HG02678 (cell line): ENCODE data around the gene MEIOSIN.

Experiments
- ATAC-seq: cut with Tn5 transposase; IDR thresholded peaks from one replicate; pipeline ENCODE4 v1.9.1; 2021; ENCODE audit warnings: mild to moderate bottlenecking, moderate library complexity; ENCODE audit not compliant: unreplicated experiment

Gene MEIOSIN

DNA sequence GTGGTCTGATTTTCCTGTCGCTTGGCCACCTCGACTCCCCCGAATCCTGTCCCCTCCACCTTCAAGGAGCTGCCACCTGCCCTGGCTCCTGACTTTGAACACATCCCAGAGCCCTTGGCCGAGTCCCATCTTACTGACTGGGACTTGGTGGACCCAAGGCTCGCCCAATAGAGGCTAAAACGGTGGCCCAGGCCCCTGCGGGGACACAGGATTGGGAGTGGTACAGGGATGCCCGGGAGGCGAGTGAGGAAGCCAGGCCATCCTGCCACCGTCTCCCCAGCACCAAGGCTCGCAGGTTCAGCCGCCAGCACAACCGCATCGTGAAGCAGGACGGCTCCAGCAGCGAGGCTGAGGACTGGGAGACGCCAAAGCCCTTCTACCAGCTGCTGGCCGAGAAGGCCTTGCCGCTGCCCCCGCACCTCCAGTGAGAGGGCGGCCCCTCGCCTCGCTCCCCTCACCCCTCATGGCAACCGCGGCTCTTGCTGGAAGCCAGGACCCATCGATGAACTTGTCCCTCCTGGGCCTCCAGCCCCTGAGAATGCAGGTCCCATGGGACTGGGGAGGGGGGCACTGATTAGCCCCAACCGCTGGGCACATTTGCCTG is 30.6 kb downstream of the MEIOSIN start:
- ATAC-seq: no peak

DNA sequence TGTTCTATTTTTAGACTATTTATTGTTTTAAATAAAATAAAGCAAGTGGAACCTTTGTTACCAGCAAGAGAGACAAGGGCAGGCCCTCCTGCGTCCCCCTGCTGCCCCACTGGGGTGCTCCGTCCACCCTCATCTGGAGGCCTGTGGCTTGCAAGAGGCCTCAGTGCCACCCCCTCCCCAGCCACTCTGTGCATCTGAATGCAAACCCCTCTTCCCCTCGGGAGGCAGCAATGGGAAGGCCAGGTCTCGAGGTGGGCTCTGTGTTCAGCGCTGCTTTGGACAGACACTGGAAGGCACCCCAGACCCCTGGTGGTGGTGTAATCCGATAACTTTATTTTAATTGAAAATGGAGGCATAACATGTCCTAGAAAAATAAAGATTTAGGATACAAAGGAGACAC is 31.2 kb downstream of the MEIOSIN start:
- no peak for ATAC-seq

DNA sequence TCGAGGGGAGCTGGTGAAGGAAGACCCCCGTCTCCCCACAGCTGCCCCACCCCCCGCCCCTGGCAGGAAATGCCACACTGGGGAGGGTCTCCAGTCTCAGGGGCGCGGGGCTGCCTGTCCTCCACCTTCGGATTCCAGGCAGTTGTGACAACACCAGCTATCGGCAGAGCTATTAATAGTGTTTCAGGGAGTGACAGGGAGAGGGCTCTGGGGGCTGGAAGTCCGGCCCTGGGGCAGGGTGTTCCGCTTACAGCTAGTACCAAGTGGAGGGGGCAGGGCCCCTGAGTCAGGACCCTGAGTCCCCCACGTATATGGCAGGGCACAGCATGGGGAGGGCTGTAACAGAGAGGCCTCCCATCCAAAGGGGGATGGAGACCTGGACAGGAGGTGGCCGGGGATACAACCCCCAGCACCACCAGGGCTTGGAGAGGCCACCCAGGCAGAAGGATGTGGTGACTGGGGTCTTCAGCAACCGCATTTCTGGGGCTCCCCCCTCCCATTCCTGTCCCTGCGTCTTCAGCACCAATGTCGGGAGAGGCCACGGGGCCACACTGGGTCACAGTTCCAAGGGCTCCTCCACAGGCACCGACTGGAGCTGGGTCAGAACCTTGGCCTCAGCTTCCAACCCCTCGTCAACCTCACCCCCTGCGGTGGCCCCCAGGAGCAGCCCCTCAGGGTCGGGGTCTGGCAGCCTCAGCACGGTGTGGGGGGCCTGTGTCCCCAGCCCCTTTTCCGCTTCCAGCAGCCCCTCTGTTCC is 31.9 kb downstream of the MEIOSIN start:
- ATAC-seq: no peak

DNA sequence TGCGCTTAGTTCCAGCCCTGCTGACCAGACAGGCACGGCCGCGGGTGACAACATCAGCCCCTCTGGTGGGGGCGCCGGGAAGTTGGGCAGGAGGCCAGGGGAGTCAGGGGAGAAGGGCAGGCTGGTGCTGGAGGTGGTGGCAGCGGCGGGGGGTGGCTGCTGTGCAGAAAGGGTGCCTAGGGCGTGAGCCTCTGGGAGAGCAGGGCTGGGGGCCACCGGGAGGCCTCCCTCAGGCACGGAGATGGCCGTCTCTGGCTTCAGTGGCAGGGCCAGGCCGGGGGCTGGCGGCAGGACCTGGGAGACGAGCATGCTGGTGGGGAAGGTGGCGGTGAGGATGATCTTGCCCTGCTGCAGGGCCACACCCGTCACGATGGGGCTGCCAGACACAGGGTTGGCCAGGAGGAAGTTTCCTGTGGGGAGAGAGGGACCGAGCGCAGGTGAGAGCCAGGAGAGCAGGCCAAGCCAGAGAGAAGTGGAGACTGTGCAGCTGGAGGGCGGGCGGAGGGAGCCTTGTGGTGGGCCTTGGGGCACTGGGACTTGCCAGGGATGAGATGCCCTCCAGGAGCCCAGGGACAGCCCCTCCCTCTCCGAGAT is 32.6 kb downstream of the MEIOSIN start:
- no peak for ATAC-seq

DNA sequence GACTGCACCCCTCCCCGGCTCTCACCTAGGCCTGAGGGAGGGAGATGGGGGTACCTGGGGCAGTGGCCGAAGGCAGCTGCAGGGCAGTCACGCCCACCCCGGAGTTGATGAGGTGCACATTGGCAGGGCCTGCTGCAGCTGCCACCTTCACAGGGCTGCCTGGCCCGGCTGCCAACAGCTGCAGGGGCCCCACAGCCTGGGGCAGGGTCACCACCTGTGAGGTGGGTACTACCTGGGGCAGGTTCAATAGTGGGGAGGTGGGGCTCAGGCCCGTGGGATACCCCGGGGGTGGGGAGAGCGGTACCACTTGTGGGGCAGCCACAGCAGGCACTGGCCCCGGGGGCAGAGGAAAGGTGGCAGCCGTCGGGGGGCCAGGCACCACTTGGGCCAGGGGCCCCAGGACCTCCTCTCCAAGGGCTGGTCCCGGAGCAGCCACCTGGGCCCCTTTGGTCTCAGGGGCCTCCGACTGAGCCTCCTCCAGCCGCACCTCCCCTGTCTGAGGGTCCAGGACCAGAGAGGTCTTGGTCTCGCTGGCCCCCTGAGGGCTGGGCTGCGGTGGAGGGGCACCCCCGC is 33.1 kb downstream of the MEIOSIN start:
- no peak for ATAC-seq

DNA sequence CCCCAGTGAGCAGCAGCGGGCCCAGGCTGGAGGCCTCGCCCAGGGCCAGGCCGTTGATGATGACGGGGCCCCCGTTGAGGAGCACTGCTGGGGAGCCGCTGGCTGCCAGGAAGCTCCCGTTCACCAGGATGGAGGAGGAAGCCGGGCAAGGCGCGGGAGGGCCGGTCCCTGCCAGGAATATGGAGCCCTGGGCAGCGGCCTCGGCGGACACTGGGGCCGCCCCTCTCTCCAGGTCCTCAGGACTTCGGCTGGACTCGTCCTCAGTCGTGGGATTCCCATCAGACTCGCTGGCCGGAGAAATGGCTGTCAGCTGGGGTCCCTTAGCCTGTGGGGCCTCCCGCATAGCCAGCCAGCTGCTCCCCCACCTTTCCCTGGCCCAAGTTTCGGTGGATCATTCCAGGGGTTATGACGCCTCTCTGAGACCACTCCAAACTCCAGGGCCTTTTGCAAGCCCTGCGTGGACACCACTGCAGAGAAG is 33.7 kb downstream of the MEIOSIN start:
- no peak for ATAC-seq

DNA sequence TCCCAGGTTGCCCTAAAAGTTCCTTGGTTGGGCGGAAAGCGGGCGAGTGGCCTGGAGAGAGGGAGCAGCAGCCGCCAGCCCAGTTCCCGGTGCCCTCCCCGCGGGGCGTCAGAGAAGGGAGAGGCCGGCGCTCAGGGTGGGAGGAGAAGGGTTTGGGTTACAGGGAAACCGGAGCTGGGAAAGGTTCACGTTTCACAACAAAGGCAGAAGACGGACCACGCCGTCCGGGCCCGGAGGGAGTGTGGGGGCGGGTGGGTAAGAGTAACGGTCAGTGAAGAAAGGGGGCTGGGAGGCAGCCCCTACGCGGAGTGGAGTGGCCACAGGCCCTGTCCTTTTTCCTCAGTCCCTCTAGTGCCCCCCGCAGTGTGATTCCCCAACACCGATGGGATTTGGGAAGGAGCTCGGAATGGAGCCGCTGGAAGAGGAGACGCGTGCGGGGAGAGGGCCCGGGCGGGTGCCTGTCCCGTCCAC is 34.2 kb downstream of the MEIOSIN start:
- ATAC-seq: no peak

DNA sequence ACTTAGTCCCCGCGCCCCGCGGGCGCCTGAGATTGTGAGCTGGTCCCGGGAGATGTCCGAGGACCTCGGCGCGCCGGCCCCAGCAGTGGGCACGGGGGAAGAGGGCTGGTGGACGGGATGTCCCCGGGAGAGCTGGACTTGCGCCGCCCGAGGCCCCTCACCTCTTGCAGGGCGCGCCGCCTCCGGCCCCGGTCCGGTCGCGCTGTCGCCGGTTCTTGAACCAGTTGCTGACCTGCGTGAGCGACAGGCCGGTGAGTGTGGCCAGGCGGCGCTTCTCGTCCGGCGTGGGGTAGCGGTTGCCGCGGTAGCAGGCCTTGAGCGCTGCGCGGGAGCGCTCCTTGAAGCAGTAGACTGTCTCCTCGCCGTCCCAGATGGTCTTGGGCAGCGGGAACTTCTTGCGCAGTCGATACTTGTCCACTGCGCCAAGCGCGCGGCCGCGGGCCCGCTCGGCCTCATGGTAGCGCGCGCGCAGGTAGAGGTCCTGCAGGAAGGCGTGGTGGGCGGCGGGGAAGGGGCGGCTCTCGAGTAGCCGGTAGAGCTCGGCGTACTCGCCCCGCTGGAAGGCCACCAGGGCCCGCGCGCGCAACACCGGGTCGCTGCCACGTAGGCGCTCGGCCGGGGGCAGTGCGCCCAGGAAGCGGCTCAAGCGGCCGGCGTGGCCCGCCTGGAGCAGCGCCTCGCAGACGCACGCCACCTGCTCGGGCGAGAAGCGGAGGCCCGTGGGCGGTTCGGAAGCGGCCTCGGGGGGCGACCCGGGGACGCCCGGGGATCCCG is 34.8 kb downstream of the MEIOSIN start:
- no peak for ATAC-seq

DNA sequence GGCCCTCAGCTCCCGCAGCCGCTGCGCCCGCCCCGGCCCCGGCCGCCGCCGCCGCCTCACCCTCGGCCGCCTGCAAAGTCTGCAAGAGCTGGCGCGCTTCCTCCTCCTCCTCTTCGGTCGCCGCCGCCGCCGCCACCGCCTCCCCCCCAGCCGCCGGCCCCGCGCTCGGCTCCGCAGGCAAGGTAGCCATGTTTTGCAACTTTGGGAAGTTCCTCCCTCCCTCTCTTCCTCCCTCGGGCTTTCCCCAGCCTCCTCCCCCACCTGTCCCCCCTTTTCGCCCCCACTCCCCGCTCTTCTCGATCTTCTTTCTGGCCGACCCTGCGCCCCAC is 35.4 kb downstream of the MEIOSIN start:
- no peak for ATAC-seq

DNA sequence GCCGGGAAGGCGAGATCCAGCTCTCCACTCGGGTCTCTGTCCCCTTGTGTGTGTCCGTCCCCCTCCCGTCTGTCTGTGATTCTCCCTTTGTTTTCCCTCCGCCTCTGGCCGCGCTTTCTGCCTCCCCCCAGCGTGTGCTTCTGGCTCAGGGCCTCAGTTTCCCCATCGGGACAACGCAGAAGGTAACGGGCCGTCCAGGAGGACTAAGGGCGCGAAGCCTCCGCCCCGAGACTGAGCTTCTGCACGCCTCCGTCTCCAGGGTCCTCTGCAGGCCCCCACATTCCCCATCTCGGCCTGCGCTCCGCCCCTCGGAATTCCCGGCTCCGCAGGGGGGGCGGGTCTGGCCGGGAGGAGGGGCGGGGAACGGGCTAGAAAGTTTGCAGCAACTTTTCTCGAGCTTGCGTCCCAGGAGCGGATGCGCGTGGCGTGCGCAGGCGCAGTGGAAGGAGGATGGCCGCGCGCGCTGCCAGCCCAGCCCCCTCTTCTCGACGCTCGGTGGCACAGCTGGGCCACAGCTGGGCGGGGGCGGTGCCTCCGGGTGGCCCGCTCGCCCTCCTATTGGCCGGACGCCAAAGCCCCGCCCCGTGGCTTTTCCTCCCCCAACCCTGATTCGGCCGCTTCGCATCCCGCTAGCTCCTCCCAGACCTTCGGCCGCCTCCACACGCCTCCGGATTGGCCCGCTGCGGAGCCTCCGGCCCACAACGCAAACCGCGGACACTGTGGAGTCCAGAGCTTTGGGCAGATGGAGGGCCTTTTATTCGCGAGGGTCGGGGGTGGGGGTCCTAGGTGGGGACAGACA is 35.9 kb downstream of the MEIOSIN start, which contains the start of gene SIX5:
Gene SIX5, minus strand, starts transcription at position 269 of the 799 bp plus-strand sequence. CDS start 408 bp downstream, outside the sequence.
- ATAC-seq: peak; percentile 59

DNA sequence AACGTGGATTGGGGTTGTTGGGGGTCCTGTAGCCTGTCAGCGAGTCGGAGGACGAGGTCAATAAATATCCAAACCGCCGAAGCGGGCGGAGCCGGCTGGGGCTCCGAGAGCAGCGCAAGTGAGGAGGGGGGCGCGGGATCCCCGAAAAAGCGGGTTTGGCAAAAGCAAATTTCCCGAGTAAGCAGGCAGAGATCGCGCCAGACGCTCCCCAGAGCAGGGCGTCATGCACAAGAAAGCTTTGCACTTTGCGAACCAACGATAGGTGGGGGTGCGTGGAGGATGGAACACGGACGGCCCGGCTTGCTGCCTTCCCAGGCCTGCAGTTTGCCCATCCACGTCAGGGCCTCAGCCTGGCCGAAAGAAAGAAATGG is 36.6 kb downstream of the MEIOSIN start:
- no peak for ATAC-seq

DNA sequence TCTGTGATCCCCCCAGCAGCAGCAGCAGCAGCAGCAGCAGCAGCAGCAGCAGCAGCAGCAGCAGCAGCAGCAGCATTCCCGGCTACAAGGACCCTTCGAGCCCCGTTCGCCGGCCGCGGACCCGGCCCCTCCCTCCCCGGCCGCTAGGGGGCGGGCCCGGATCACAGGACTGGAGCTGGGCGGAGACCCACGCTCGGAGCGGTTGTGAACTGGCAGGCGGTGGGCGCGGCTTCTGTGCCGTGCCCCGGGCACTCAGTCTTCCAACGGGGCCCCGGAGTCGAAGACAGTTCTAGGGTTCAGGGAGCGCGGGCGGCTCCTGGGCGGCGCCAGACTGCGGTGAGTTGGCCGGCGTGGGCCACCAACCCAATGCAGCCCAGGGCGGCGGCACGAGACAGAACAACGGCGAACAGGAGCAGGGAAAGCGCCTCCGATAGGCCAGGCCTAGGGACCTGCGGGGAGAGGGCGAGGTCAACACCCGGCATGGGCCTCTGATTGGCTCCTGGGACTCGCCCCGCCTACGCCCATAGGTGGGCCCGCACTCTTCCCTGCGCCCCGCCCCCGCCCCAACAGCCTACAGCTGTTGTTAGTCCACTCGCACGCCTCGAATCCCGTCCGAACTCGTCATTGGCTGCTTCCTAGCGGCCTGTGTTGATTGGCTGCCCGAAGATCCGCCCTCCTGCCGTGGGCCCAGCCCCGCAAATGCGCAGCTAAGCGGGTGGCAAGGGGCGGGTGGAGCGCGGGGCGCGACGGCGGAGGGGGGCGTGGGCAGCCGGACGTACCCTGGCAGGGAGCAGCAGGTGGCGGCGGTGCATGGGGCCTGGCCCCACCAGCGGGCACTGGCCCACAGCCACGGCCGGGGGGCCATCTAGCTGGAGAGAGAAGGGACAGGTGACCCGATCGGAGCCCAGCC is 37.2 kb downstream of the MEIOSIN start:
- peak; percentile 44 for ATAC-seq

DNA sequence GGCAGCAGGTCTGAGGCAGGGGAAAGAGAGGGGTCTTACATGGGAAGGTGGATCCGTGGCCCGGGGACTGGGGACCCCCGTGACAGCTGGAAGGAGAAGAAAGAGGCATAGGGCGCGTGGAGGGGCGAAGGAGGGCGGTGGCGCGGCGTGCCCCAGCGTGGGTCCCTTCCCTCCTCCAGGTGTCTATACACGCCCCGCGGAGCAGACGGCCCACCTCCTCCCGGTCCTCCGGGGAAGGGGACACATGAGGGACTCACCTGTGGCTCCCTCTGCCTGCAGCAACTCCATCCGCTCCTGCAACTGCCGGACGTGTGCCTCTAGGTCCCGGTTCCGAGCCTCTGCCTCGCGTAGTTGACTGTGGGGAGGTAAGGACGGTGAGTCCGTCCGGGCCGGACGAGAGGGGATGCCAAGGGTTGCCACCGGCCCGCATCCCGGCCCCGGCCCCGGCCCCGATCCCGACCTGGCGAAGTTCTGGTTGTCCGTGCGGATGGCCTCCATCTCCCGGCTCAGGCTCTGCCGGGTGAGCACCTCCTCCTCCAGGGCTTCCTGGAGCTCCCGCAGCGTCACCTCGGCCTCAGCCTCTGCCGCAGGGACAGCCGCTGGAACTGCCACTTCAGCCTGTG is 38.2 kb downstream of the MEIOSIN start:
- no peak for ATAC-seq

DNA sequence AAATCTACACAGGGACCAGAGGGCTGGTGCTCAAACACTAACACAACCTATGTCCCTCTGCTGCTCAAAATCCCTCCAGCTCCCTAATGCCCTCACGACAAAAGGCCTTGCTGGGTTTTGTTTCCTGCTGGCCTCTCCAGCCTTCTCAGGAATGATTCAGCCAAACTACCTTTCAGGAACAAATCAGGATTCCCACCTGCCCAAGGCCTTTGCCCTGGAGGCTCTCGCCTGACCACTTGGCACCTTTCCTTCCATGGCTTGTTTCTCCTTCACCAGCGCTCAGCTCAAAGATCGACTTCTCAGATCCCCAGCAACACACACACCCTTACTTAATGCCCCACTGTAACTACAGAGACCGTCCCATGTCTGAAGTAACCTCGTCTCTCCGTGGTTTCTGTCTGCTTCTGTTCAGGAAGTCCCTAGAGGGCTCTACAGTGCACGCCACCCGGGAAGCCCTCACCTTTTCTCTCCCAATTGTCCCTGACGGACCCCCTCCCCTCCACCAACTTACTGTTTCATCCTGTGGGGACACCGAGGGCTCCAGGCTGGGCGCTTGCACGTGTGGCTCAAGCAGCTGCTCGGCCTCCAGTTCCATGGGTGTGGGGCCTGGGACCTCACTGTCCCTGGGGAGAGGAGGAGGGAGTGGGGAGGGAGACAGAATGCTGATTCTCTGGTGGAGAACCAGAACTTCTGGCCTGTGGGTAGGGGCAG is 39.0 kb downstream of the MEIOSIN start:
- ATAC-seq: no peak

DNA sequence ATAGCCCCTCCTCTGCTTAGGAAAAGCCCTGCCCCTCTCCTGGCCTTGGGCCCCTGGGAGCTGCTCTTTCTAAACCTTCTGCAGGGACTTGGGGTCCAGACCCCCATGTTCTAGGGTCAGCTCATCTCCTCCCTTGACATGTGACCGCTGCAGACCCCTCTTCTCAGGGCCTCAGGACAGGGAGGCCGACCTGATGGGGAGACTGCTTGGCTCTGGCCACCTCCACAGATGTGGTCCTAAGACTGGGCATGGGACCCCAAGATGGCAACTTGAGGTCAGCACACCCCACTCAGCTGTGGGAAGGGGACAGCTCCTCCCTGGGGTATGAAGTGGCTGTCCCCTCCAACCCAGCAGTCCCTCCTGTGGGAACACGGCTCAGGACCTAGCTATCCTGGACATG is 39.7 kb downstream of the MEIOSIN start:
- ATAC-seq: no peak

DNA sequence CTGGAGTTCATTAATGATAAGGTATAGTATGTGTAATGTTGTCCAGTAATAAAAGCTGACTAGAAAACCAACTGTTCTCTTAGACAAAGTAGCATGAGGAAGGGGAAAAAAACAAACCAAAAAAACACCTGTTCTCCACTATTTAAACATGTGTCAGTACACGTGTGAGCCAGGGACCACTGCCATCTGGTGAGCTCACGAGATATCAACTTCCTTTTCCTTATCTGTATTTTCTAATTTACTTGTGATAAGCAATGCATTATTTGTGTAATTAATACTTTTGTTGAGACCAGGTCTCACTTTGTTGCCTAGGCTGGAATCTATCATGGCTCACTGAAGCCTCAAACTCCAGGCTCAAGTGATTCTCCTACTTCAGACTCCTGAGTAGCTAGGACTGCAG is 40.1 kb downstream of the MEIOSIN start:
- no peak for ATAC-seq

DNA sequence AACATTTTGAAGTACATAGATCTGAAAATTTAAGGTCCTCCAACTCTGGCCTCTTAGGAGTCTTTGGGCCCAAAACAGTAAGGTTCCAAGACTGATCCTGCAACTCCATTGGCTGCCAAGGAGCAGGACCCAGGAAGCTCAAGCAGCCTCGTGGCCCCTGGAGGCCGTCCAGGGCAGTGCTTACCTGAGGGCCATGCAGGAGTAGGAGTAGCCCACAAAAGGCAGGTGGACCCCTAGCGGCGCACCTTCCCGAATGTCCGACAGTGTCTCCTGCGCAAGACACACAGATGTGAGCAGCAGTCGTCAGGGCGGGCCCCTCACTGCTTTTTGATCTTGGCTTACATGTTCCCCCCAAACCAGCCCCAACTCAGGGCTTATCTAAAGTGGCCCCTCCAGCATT is 41.5 kb downstream of the MEIOSIN start:
- no peak for ATAC-seq

DNA sequence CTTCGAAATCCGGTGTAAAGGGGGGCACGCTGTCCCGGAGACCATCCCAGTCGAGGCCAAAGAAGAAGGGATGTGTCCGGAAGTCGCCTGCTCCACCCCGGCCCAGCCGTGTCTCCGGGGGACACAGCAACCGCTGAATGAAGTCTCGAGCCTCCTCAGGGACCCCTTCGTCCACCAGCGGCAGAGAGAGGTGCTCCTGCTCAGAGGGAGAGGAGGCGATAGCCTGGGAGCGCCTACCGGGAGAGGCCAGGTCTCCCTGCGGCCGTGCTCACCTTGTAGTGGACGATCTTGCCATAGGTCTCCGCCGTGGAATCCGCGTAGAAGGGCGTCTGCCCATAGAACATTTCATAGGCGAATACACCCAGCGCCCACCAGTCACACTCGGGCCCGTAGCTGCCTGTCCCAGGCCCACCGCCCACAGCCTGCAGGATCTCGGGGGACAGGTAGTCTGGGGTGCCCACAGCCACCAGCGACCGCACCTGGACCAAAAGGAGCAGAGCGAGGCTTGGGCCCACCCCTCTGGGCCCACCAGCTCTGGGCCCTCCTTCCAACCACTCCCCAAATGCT is 44.2 kb downstream of the MEIOSIN start:
- ATAC-seq: no peak
